ENCODE results near the gene SSX2IP.
"Not testable (repeated sequence)": the region's sequence is repeated elsewhere in the genome, so short reads cannot be mapped to it uniquely, and the experiment has no call there.

Gene SSX2IP, protein sequence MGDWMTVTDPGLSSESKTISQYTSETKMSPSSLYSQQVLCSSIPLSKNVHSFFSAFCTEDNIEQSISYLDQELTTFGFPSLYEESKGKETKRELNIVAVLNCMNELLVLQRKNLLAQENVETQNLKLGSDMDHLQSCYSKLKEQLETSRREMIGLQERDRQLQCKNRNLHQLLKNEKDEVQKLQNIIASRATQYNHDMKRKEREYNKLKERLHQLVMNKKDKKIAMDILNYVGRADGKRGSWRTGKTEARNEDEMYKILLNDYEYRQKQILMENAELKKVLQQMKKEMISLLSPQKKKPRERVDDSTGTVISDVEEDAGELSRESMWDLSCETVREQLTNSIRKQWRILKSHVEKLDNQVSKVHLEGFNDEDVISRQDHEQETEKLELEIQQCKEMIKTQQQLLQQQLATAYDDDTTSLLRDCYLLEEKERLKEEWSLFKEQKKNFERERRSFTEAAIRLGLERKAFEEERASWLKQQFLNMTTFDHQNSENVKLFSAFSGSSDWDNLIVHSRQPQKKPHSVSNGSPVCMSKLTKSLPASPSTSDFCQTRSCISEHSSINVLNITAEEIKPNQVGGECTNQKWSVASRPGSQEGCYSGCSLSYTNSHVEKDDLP

DNA sequence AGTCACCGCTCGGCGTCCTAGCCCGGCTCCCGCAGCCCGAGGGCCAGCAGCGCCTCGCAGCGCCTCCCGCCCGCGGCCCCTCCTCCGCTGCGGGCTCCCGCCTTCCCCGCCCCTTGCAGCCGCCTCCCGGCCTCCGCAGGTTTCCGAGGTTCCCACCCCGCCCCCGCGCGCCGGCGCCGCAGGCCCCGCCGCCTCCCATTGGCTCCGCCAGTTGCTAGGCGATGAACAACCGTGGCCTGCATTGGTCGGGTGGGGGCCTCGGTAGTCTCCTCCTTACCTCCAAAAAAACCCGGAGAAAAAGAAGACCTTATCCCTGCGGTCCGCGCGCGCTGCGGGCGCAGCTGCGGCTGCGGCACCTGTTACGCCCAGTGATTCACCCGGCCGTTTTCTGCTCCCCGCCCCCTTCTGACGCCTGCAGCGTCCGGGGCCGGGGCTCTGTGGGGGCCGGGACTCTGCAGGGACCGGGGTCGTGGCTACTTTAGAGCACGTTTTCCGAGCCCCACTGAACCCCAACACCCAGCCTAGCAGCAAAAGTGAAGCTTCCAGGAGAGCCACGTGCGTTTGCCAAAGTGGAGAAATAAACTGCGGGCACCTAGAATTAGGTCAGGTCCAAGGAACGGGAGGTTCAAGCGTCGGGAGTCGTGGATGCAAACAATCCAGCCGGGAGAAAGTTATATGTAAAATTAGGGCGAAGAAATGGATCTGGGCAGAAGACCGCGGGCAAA is at the start of gene SSX2IP:
Gene SSX2IP, minus strand, starts transcription at position 65 of the 725 bp plus-strand sequence. CDS start 19,242 bp downstream, outside the sequence.
- peak; percentile 100 for DNase-seq (ENCODE audit: low spot score)

DNA sequence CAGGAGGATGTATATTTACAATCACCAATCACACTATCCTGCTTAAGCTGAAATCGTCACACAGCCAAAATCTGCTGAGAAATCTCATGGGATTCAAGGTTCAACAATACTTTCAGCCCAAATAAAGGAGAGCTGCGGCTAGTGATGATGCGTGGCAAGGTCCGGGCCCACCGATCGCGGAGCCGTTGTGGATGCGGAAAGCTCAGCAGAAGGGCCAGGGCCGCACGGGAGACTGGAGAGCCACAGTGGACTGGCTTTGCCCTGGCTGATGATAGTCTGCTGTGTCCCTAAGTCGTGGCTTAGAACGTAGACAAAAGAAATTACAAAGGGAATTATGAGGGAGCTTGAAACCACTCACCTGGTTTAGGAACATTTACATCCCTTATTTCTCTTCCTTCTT is 48.0 kb upstream of the SSX2IP start:
- no peak for DNase-seq (ENCODE audit: low spot score)

DNA sequence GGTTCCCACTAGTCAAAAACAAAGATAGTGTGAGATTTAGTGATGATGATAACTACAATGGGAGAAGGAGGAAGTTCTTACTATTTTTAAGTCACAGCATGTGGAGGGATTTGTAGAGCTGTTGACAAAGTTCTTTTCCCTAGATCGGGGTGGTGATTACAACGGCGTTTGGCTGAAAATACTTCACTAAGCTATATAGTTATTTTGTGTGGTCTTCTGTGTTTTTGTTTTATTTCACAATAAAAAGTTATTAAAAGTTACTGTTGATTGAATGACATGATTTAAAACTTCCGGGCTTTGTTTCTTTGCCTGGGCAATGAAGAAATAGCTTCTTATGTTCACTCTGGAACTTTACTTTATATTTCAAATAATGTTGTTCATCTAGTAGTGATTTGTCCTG is 47.3 kb upstream of the SSX2IP start:
- no peak for DNase-seq (ENCODE audit: low spot score)

DNA sequence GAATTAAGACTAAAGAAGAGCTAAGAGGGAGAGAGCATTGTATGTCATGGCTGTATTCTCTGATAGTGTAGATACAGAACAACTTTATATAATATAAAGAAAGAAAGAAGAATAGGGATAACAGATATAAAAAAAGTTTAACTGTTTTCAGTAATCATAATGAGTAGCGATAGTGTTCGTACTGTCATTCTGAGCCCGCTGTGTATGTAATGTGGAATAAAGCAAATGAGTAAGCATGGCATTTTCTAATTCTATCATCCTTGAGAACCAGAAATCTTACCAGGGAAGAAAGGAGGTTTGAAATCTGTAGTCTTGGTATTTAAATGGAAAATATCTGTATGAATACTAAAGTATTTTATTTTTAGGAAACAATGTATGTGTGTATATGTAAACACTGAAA is 46.7 kb upstream of the SSX2IP start:
- no peak for DNase-seq (ENCODE audit: low spot score)

DNA sequence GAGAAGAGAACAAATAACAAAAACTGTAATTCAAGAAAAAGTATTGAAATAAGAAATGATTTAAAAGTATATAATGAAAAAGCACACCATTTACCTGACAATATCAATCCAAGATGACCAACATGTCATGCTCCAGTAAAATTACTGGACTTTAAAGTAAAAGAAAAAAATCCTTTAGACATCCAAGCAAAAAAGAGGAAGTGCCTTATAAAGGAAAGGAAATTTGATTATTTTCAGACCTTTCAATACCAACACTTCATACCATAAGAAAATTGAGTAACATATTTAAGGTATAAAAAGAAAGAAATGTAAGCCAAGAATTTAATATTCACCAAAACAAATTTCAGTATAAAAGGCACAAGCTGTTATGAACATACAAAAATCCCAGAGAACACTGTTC is 46.2 kb upstream of the SSX2IP start:
- no peak for DNase-seq (ENCODE audit: low spot score)

DNA sequence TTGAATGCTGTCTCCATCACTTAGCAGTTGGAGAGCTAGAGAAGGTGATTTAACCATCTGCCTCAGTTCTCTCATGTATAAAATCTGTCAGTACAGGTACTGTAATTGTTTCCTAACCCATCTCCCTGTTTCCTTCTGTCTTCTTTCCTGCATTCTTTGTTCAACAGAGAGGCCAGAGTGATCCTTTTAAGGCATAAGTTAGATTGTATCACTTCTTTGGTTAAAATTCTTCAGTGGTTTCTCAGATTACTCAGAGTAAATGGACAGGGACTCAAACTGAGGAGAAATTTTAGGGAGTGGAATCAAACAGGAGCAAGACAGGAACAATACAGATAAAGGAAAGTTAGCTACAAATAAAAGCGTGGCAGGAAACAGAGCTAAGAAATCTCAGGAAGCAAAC is 45.2 kb upstream of the SSX2IP start:
- DNase-seq (ENCODE audit: low spot score) = no peak

DNA sequence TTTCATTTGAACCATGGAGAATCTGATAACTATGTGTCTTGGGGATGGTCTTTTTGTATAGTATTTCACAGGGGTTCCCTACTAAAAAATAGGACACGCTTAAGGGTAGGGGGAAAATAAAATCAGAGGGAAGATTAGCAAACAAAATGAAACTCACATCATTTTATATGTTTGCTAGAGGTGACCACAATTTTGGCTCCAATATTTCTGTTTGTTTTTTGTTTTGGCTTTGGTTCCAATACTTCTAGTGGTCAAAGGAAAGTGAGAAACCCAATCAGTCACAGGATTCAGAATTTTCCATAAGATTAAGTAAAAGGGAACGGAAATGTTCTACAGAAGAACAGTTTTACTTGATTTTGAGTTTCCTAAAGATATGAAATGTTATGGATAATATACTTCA is 42.3 kb upstream of the SSX2IP start:
- no peak for DNase-seq (ENCODE audit: low spot score)

DNA sequence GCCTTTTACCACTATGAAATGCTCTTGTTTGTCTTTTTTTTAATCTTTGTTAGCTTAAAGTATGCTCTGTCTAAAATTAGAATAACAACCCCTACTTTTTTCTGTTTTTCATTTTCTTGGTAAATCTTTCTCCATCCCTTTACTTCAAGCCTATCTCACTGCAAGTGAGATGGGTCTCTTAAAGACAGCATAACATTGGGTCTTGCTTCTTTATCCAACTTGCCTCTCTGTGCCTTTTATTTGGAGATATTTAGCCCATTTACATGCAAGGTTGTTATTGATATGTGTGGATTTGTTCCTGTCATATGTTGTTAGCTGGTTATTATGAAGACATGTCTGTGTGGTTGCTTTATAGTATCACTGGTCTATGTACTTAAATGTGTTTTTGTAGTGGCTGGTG is 41.3 kb upstream of the SSX2IP start:
- no peak for DNase-seq (ENCODE audit: low spot score)

DNA sequence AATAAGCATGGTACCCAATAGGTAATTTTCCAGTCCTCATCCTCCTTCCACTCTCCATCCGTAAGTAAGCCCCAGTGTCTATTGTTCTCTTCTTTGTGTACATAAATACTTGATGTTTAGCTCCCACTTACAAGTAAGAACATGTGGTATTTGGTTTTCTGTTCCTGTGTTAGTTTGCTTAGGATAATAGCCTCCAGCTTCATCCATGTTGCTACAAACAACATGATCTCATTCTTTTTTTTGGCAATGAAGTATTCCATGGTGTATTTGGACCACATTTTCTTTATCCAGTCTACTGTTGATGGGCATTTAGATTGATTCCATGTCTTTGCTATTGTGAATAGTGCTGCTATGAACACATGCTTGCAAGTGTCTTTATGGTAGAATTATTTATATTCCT is 37.5 kb upstream of the SSX2IP start:
- not testable (repeated sequence) for DNase-seq (ENCODE audit: low spot score)

DNA sequence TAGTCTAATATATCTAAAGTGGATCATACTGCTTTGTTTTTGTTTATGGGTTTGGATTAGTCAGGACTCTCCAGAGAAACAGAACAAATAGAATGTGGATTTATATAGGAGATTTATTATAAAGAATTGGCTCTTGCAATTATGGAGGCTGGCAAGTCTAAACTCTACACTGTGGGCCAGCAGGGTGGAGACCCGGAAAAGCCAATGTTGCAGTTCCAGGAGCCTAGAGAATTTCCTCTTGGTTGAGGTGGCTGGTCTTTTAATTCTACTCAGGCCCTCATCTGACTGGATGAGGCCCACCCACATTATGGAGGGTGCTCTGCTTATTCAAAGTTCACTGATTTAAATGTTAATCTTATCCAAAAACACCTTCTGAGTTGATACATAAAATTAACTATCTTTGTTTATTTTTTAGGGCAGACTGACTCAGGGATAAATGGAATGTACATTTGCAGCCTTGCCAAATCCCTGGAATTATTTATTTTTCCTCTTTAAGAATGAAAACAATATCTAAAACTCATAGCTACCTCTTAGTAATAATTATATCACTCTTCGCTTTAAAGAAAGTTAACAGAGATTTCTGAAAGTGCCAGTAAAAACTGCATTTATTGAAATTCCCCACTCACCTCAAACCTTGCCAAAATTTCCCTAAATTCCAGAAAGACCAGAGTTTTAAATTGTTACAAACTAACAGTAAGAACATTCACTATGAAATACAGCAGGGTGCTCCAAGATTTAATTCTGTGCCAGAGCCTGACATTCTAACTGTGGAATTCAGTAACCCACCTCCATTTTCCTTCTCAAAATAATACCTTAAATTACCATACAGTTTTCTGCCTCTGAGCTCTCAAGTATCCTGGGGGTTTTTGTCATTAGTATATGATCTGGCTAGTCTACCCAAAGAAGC is 36.6 kb upstream of the SSX2IP start:
- DNase-seq (ENCODE audit: low spot score) = peak; percentile 16

DNA sequence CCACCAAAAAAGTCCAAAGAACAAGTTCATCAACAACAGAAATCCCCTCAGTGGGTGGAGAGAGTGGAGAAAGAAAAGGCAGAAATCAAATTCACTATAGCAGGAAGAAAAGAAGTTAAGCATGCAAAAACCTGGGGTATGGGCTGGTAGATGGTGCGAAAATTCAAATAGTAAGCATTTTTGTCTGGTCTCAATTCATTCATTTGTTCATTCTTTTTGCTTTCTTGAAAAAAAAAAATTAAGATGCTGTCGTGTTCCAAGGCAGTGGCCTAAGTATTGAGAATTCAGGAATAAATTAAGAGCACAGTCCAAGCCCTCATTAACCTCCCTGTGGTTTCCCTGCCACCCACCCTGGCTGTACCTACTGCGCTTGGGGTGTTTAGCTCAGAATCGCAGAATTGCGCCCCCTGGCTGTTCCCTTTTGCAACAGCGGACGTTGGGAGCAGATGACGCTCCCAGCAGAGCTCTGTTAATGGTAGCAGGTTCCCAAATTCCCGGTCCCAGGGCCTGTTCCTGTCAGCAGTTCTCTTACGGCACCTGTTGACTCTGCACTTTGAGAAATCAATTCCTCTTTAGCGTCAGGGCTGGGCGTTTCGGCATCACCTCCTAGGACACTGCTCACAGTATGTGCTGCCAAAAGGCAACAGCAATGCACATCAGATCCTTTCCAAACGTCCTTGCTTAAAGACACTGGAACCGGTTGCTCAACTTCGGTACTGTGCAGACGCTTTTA is 34.0 kb upstream of the SSX2IP start:
- DNase-seq (ENCODE audit: low spot score) = no peak

DNA sequence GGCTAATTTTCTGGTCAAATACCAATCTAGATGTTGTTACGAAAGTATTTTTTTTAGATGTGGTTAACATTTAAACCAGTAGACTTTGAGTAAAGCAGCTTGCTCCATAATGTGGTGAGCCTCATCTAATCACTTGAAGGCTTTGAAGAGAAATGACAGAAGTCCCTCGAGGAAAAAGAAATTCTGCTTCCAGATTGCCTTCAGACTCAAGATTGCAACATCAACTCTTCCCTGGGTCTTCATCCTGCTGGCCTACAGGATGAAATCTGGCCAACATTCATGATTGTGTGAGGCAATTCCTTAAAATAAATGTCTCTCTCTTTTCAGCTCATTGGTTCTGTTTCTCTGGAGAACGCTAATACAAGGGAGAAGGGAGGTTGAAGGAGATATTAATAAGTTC is 32.5 kb upstream of the SSX2IP start:
- peak; percentile 41 for DNase-seq (ENCODE audit: low spot score)

DNA sequence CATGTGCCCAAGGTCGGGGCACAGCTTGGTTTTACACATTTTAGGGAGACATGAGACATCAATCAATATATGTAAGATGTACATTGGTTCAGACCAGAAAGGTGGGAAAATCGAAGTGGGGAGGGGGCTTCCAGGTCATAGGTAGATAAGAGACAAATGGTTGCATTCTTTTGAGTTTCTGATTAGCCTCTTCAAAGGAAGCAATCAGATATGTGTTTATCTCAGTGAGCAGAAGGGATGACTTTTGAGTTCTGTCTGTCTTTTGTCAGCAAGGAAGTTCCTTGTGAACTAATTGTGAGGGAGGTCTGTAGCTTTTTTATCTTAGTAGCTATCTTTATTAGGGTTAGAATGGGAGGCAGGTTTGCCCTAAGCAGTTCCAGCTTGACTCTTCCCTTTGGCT is 31.6 kb upstream of the SSX2IP start:
- DNase-seq (ENCODE audit: low spot score) = not testable (repeated sequence)

DNA sequence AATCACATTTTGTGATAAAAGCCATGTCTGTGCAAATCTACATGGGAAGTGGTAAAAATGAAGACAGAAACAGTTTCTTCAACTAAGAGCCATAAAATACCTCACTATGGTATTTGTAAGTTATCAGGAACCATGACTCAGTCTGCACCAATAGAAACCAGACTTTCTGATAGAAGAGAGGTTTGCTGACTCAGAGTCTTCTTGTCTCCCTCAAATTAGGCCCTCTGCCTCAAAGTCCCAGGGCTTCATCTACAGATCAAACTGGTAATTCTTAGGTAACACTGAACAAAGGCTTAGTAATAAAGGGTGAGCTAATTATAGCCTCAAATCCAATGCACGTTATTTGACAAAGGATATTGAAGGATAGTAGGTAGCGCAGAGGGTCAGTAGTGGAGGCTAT is 30.9 kb upstream of the SSX2IP start:
- peak; percentile 57 for DNase-seq (ENCODE audit: low spot score)

DNA sequence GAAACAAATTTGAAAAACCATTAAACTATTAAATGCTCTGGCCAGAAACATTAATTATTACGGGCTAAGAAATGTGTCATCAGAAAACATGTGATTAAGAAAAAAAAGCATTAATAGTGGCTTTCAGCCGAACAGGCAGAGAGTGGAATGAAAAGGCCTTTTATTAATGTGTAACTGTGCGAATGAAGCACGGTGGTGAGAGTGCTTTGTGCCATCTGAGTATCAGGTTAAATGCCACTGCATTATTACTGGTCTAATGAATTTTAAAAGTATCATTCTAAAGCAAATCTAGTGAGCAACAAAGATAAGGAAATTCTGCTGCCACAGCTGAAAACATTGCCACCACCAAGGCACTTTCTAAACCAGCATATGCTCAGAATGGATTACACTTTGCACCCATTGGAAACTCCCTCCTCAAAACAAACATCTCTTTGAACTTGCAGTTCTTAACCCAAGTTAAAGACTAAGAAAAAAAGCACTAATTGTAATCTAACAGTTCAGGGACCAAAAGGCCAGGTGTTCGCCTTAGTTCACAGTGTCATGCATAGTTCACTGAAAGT is 30.0 kb upstream of the SSX2IP start:
- no peak for DNase-seq (ENCODE audit: low spot score)

DNA sequence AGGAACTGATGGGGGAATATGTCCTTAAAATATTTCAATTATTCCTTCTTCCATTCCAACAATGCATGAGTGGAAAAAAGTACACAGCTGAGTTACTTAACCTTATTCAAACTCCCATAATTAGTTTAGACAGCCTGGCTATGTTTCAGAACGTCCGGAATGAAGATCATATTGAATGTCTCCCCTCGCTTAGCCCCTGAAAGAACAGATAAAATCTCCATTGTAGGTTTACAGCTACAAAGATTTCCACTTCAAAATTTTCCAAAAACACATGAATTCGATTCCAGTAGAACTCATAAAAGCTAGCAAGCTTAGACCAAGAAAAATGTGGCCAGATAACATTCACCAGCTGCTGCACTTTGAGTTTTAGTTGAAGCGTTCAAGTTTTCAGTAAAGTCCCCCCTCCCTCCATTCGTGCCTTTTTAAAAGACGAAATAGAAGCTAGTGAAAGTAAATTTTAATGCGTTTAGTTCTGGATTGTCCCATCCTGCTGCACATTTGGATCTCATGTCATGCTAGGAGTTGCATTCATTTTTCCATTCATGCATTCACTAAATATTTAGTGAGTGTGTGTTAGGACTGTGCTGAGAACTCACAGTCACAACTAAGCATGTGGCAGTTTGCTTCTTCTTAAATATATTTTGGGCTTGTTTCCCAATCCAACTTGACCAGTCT is 29.4 kb upstream of the SSX2IP start:
- peak; percentile 28 for DNase-seq (ENCODE audit: low spot score)

DNA sequence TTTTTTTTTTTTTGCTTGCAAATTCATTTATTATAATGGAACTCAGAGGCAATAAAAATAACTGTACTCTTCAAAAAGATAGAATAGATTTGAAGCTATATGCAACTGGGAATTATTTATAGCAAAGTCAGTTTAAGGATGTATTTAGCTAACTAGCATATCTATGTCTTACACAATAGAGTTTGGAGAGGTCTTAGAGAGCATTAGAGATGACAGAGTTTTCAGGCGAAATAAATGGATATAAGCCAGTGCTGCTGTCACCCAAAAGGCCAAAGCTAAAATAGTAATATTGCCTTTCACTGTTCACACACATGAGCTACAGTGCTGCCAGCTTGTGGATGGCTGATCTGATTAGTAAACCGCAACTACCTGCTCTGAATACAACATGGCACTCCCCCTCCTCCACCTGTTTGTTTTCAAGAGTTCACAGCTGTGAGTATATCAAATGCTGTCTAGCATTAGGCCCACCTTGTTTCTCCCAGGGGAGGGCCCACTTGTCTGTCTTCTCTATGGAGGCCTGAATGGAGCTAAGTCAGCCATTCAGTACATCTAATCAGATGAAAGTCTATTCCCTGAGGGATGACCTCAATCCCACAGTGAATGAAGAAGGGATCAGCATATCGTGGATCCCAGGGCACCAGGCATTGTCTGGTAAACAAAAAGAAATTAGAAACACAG is 25.2 kb upstream of the SSX2IP start:
- DNase-seq (ENCODE audit: low spot score) = no peak

DNA sequence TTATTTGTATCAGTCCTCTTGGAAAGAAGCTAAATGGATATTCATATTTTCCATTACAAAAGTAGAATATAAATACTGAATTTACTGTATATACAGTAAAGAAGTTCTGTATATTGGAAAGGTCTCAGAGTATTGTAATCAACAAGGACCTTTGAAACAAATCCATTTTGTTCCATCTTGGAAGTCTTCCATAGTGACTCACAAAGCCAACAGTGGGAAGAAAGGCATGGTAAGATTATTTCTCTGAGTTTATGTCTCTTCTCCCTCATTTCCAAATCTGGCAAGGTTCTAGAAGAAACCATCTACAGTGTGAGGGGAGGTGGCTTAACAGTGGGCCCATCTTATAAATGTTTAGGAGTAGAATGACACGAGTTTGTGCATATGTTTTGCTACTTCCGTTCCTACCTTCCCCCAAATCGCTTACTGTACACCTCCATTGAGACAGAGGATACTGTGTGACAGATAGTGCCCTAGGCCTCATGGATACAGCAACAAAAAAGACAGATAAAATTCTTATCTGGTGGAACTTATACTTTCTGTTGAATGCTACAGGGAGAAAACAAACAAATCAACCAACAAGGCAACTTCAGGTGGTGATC is 22.1 kb upstream of the SSX2IP start:
- peak; percentile 64 for DNase-seq (ENCODE audit: low spot score)

DNA sequence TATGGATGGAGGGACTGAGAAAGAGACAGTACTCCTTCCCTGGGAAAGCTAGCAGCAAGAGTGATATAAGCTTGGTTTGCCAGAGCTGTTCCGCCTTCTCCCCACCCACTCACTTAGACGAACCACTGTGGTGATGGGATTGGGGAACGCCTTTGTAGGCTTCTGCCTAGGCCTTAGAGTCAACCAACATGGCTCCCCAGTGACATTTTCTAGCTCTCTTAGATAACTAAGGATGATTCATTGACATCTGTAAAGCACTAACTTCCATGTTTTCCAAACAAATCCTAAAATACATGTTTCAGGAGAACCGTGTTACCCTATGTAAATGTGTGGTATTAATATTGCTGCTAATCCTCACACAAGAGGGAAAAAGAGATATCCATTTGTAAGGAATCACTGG is 21.6 kb upstream of the SSX2IP start:
- no peak for DNase-seq (ENCODE audit: low spot score)

All from GM03348 (cell line).